Breast epithelium (tissue), 3 donors: Measurements from ENCODE around the gene ELOB.

Source experiments
- POLR2A ChIP-seq: fragments of 450-650 bp; IDR thresholded peaks from one replicate; pipeline ENCODE4 v1.6.1; 2016; ENCODE audit warnings: antibody characterized with exemption, mild to moderate bottlenecking, moderate library complexity
- POLR2AphosphoS5 ChIP-seq, 3 donors: sonication (generic); formaldehyde crosslinking; IDR thresholded peaks; one replicate each; pipeline ENCODE4 v1.6.1; 2017; ENCODE audit warnings: antibody characterized with exemption in 3 of 3
- TF ChIP-seq, protein P1 (sequence below), 3 donors: fragments of 450-650 bp; IDR thresholded peaks; one replicate each; pipeline ENCODE4 v1.5.1; 2016 to 2017; ENCODE audit warnings: antibody characterized with exemption in 3 of 3, mild to moderate bottlenecking in 3 of 3, moderate library complexity in 3 of 3

DNA sequence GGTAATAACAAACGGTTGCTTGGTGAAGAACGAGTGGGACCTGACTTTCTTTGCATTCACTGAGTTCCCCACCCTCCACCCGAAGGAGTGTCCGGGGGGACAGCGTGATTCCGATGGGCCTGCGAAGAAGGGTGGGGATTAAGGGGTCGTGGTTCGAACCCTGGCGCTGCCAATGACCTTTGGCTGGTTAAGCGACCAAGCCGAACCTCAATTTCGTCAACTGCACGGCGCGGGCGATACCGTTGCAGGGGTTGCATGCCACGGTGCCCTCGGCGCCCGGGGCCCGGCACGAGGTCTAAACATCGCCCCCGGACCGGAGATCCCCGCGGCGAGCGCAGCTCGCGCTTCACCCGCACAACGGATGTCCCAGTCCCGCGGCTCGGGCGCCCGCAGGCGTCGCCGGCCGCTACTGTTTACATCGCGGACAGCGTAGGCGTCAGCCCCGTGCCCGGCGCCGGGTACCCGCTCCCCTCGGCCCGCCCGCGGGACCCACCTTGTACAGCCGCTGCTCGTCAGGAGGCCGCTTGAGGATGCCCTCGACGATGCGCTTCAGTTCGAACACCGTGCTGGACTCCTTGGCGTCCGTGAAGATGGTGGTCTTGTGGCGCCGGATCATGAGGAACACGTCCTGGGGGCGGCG is 460 bp downstream of the ELOB start:
- TF ChIP-seq POLR2AphosphoS5 (IDR thresholded peaks at IDR 0.05) (no peak), POLR2A (no peak)
- TF ChIP-seq, protein P1, sequence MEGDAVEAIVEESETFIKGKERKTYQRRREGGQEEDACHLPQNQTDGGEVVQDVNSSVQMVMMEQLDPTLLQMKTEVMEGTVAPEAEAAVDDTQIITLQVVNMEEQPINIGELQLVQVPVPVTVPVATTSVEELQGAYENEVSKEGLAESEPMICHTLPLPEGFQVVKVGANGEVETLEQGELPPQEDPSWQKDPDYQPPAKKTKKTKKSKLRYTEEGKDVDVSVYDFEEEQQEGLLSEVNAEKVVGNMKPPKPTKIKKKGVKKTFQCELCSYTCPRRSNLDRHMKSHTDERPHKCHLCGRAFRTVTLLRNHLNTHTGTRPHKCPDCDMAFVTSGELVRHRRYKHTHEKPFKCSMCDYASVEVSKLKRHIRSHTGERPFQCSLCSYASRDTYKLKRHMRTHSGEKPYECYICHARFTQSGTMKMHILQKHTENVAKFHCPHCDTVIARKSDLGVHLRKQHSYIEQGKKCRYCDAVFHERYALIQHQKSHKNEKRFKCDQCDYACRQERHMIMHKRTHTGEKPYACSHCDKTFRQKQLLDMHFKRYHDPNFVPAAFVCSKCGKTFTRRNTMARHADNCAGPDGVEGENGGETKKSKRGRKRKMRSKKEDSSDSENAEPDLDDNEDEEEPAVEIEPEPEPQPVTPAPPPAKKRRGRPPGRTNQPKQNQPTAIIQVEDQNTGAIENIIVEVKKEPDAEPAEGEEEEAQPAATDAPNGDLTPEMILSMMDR (IDR thresholded peaks at IDR 0.05), result no peak
